A204.1 (cell line): ENCODE results near the gene UGT1A6.

Source experiments
- FAIRE-seq: peaks from 2 replicates; lab custom pipeline; 2012; peaks lifted over from hg19 to GRCh38; lab: Jason Lieb, UNC

Gene UGT1A6

GRCh38 chr2:233819884-233820773 lies 127.4 kb downstream of the UGT1A6 start:
- FAIRE-seq, result no peak

DNA sequence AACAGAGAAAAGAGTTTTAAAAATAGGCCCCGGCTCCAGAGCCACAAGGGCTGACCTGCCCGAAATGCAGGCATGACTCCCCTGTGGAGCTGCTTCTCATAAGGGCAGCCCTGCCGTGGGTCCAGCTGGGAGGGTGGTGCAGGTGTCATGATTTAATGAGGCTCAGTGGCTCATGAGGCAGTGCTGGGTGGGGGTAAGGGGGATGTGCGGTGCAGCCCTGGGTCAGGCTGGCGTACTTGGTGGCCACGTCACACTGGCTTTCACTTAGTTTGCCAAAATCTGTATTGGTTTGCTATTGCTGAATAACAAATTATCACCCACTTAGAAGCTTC lies 128.1 kb downstream of the UGT1A6 start:
- FAIRE-seq, result no peak

GRCh38 chr2:233821196-233821595 lies 128.5 kb downstream of the UGT1A6 start:
- FAIRE-seq, result no peak

- FAIRE-seq, result no peak
Measured at GRCh38 chr2:233821709-233822100, 129.0 kb downstream of the UGT1A6 start.

DNA sequence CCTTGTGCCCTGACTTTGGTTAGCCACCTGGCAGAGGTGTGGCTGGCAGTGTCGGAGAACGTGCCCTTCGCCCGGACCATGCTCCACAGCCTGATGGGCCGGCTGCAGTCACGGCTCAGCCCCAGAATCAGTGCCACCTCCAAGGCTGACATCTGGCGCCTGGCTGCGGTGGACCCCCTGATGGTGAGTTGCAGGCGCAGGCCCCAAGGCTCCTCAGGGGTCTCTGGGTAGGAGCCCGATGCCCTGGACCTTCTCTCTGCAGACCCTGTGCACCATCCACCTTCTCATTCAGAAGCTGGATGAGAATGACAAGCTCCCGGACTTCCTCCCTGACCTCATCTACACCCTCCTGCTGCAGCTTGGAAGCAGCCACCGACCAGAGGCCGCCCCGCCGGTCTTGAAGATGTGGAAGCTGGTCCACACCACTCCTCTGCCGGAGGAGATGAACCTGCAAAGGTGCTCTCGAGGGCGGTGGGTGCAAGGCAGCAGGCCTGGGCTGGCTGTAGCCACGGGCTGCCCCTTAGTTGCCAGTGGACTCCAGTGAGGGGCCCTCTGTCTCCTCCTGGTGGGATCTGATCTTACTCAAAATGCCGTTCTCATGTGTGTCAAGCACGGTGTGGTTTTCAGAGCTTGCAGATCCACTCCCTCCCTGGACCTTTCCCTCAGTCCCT lies 129.5 kb downstream of the UGT1A6 start:
- no peak for FAIRE-seq
